HG03196 (cell line): ENCODE results near the gene PPP4R3A.
"Not testable (repeated sequence)": the region's sequence is repeated elsewhere in the genome, so short reads cannot be mapped to it uniquely, and the experiment has no call there.

Experiments
- ATAC-seq: cut with Tn5 transposase; IDR thresholded peaks from one replicate; pipeline ENCODE4 v1.9.1; 2021; ENCODE audit not compliant: unreplicated experiment

PPP4R3A gene

GRCh38 chr14:91506226-91506625, 3.9 kb downstream of the PPP4R3A start:
- no peak for ATAC-seq

- no peak for ATAC-seq
Observed at GRCh38 chr14:91503000-91503504, 7.1 kb downstream of the PPP4R3A start.

GRCh38 chr14:91501951-91502930, 7.9 kb downstream of the PPP4R3A start:
- ATAC-seq: no peak

- ATAC-seq: no peak
Observed at GRCh38 chr14:91501348-91501747, 8.8 kb downstream of the PPP4R3A start.

GRCh38 chr14:91496790-91497189, 13.3 kb downstream of the PPP4R3A start:
- no peak for ATAC-seq

- ATAC-seq: not testable (repeated sequence)
Observed at GRCh38 chr14:91494392-91495065, 15.6 kb downstream of the PPP4R3A start.

GRCh38 chr14:91493169-91493568, 16.9 kb downstream of the PPP4R3A start:
- no peak for ATAC-seq

GRCh38 chr14:91484744-91485143, 25.4 kb downstream of the PPP4R3A start:
- no peak for ATAC-seq

GRCh38 chr14:91484186-91484585, 25.9 kb downstream of the PPP4R3A start:
- ATAC-seq: no peak

GRCh38 chr14:91482263-91483013, 27.7 kb downstream of the PPP4R3A start:
- no peak for ATAC-seq

- ATAC-seq: no peak
Observed at GRCh38 chr14:91477388-91477787, 32.7 kb downstream of the PPP4R3A start.

GRCh38 chr14:91473046-91473445, 37.1 kb downstream of the PPP4R3A start:
- ATAC-seq: no peak

GRCh38 chr14:91470216-91470615, 39.9 kb downstream of the PPP4R3A start:
- no peak for ATAC-seq

- no peak for ATAC-seq
Observed at GRCh38 chr14:91466192-91466591, 43.9 kb downstream of the PPP4R3A start.

GRCh38 chr14:91464615-91465205, 45.4 kb downstream of the PPP4R3A start:
- ATAC-seq: no peak

GRCh38 chr14:91458612-91459011, 51.5 kb downstream of the PPP4R3A start:
- ATAC-seq: no peak

- no peak for ATAC-seq
Observed at GRCh38 chr14:91456283-91456682, 53.8 kb downstream of the PPP4R3A start.

- ATAC-seq: no peak
Observed at GRCh38 chr14:91454580-91454979, 55.5 kb downstream of the PPP4R3A start.

GRCh38 chr14:91454155-91454554, 56.0 kb downstream of the PPP4R3A start:
- no peak for ATAC-seq

- ATAC-seq: no peak
Observed at GRCh38 chr14:91453744-91454143, 56.4 kb downstream of the PPP4R3A start.
